GM20000 (cell line): Measurements from ENCODE around the gene E2F4.

ENCODE experiments used
- DNase-seq: peaks from one replicate; pipeline ENCODE4 v3.0.0; 2012; ENCODE audit warnings: low spot score
- TF ChIP-seq, protein P1 (sequence below): IDR thresholded peaks from 2 replicates; pipeline ENCODE4 v1.5.1; 2012; ENCODE audit warnings: mild to moderate bottlenecking, control low read depth; ENCODE audit errors: extremely low read depth, missing control alignments

The E2F4 gene

GRCh38 chr16:67192781-67193361, 916 bp downstream of the E2F4 start:
- TF ChIP-seq, protein P1, sequence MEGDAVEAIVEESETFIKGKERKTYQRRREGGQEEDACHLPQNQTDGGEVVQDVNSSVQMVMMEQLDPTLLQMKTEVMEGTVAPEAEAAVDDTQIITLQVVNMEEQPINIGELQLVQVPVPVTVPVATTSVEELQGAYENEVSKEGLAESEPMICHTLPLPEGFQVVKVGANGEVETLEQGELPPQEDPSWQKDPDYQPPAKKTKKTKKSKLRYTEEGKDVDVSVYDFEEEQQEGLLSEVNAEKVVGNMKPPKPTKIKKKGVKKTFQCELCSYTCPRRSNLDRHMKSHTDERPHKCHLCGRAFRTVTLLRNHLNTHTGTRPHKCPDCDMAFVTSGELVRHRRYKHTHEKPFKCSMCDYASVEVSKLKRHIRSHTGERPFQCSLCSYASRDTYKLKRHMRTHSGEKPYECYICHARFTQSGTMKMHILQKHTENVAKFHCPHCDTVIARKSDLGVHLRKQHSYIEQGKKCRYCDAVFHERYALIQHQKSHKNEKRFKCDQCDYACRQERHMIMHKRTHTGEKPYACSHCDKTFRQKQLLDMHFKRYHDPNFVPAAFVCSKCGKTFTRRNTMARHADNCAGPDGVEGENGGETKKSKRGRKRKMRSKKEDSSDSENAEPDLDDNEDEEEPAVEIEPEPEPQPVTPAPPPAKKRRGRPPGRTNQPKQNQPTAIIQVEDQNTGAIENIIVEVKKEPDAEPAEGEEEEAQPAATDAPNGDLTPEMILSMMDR = no peak
- DNase-seq = no peak

DNA sequence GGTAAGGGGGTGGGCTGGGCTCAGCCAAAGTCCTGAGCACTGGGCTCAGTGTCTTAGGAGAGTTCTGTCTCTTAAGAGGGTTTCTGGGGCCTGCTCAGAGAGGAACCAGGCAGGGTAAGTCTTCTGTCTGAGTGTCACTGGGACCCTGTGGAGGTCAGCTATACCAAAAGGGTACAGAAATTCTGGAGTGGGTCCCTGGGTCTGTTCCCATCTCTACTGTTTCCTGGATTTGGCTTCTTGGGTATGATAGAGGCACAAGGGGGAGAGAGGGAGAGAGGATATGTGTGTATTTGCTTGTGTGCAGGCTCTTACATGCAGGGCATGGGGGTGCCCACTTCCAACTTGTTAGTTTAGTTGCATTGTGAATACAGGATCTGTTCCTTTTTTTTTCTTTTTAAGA, 1.6 kb downstream of the E2F4 start:
- TF ChIP-seq, protein P1 = no peak
- DNase-seq = no peak

DNA sequence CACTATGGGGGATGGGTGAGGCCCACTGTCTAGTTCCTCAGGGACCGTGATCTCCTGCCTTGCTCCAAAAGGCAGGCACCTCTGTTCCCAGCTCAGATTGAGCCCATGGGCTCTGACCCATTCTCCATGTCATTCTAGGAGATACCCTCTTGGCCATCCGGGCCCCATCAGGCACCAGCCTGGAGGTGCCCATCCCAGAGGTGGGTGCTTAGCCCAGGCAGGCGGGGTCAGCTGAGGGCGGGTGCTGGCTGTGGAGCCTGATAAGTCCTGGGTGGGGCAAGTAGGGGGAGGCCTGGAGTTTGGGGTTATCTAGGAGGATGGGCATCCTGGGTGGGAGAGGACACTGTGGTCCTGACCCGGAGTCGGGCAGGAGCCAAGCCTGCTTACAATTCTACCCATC, 2.3 kb downstream of the E2F4 start:
- TF ChIP-seq, protein P1 = no peak
- no peak for DNase-seq

- TF ChIP-seq, protein P1 = no peak
- DNase-seq = no peak
Observed at GRCh38 chr16:67195676-67196075, 3.7 kb downstream of the E2F4 start.

DNA sequence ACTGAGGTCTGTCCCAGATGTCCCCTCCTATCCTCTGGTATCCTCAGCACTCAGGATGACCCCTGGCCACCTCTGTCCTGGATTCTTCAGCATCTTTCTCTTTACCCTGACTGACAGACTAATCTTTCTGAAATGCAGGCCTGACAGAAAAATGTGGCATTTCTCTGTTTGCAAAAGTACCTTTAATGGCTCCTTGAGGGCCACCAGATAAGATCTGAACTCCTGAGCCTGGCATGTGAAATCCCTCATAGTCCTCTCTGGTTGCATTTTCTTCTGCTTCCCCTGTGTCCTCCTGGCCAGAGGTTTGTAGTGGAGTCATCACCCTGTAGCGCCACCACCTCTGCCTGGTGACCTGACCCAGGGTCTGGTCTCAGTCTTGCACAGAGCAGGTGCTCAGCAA, 4.9 kb downstream of the E2F4 start:
- TF ChIP-seq, protein P1 = no peak
- no peak for DNase-seq

DNA sequence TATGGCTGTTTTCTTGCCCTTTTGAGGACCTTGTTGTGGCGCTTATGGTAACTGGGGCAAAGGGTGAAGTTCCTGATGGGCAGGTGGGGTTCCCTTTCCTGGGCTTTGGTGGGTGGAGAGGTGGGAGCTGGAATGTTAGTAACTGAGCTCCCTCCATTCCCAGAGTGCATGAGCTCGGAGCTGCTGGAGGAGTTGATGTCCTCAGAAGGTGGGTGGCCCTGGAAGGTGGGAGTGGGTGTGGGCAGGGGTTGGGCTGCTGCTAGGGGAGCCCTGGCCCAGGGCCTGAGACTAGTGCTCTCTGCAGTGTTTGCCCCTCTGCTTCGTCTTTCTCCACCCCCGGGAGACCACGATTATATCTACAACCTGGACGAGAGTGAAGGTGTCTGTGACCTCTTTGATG, 5.7 kb downstream of the E2F4 start:
- TF ChIP-seq, protein P1 = no peak
- no peak for DNase-seq

GRCh38 chr16:67198238-67198734, 6.3 kb downstream of the E2F4 start:
- peak; percentile 66 for DNase-seq
- TF ChIP-seq, protein P1 = no peak
